OCI-LY1 (cell line): ENCODE results near the gene KNG1.

ENCODE experiments used
- CTCF ChIP-seq: fragments of 200-600 bp; sonication (generic), shearing (Covaris generic); IDR thresholded peaks from 2 replicates; pipeline ENCODE4 v1.5.1; 2017; ENCODE audit warnings: mild to moderate bottlenecking, antibody characterized with exemption, low read length, moderate library complexity, mixed read lengths
- EZH2 ChIP-seq: fragments of 200-600 bp; sonication (generic), shearing (Covaris generic); IDR thresholded peaks from 2 replicates; pipeline ENCODE4 v1.8.0; 2017; ENCODE audit warnings: borderline replicate concordance, mixed run types, mild to moderate bottlenecking, antibody characterized with exemption, low read length, moderate library complexity, mixed read lengths

- TF ChIP-seq CTCF, result no peak
- no peak for TF ChIP-seq EZH2
Observed at GRCh38 chr3:186696522-186696921, 20.6 kb upstream of the KNG1 start.
